Measurements from ENCODE around the gene BCORL1. TPM values are rescaled to one million over a fixed set of nuclear protein-coding genes. Genes with fewer than 3 reads are reported as not detected.
A peak's percentile ranks its signal among the peaks of the same experiment; 100 is the strongest.

The BCORL1 gene
- total RNA-seq, 1 donor from 2014 or later: 15.0 TPM

- ATAC-seq (peak; percentile 92), DNase-seq (peak; percentile 89)
- H3K4me3 ChIP-seq: peak overlapping the region; percentile 48
- TF ChIP-seq, protein P1, sequence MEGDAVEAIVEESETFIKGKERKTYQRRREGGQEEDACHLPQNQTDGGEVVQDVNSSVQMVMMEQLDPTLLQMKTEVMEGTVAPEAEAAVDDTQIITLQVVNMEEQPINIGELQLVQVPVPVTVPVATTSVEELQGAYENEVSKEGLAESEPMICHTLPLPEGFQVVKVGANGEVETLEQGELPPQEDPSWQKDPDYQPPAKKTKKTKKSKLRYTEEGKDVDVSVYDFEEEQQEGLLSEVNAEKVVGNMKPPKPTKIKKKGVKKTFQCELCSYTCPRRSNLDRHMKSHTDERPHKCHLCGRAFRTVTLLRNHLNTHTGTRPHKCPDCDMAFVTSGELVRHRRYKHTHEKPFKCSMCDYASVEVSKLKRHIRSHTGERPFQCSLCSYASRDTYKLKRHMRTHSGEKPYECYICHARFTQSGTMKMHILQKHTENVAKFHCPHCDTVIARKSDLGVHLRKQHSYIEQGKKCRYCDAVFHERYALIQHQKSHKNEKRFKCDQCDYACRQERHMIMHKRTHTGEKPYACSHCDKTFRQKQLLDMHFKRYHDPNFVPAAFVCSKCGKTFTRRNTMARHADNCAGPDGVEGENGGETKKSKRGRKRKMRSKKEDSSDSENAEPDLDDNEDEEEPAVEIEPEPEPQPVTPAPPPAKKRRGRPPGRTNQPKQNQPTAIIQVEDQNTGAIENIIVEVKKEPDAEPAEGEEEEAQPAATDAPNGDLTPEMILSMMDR (IDR thresholded peaks at IDR 0.05): no peak
- peak overlapping the region; percentile 74 for H3K27ac ChIP-seq
- H3K36me3 ChIP-seq: no peaks in the 10 kb centered on the region
- no peaks in the 10 kb centered on the region for H3K9me3 ChIP-seq
- no peaks in the 10 kb centered on the region for H3K4me1 ChIP-seq
- no peaks in the 10 kb centered on the region for H3K27me3 ChIP-seq
- intact Hi-C loops (cut with DNase I): no loop called here
Observed at GRCh38 chrX:129957241-129958082, 25.0 kb upstream of the BCORL1 start.

GRCh38 chrX:129958083-129958465 lies 24.4 kb upstream of the BCORL1 start:
- H3K36me3 ChIP-seq: no peaks in the 10 kb centered on the region
- ATAC-seq (no peak), DNase-seq (no peak)
- peak overlapping the region; percentile 74 for H3K27ac ChIP-seq
- TF ChIP-seq, protein P1 (IDR thresholded peaks at IDR 0.05): no peak
- no peaks in the 10 kb centered on the region for H3K9me3 ChIP-seq
- peak overlapping the region; percentile 48 for H3K4me3 ChIP-seq
- H3K4me1 ChIP-seq: no peaks in the 10 kb centered on the region
- H3K27me3 ChIP-seq: no peaks in the 10 kb centered on the region
- intact Hi-C loops (cut with DNase I): no loop called here

- Histone ChIP-seq H3K27me3 (no peaks in the 10 kb centered on the region), H3K27ac (no peak overlapping the region), H3K36me3 (no peaks in the 10 kb centered on the region), H3K4me1 (no peaks in the 10 kb centered on the region), H3K4me3 (no peak overlapping the region), H3K9me3 (no peaks in the 10 kb centered on the region)
- ATAC-seq (no peak), DNase-seq (no peak)
- intact Hi-C loops (cut with DNase I): no loop called here
- TF ChIP-seq, protein P1 (IDR thresholded peaks at IDR 0.05): no peak
Observed at GRCh38 chrX:129958814-129959492, 23.5 kb upstream of the BCORL1 start.

DNA sequence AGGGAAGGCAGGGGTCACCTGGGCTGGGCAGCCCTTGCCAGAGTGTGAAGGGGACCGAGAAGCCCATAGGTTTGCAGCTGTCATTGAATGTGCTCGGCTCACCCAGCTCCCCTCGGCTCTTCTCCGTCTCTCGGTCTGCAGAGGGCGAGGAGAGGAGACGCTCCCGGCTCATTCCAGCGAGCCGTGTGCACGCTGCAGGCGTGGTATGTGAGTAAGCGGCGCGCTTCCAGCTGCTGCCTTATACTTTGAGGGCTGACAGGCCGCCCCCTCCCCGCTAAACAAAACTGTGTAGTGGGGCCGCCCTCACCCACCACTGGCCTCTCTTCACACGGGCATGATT lies 23.0 kb upstream of the BCORL1 start:
- Histone ChIP-seq H3K36me3 (no peaks in the 10 kb centered on the region), H3K27ac (no peak overlapping the region), H3K27me3 (no peaks in the 10 kb centered on the region), H3K4me3 (no peak overlapping the region), H3K9me3 (no peaks in the 10 kb centered on the region), H3K4me1 (no peaks in the 10 kb centered on the region)
- ATAC-seq (no peak), DNase-seq (no peak)
- TF ChIP-seq, protein P1 (IDR thresholded peaks at IDR 0.05): no peak
- intact Hi-C loops (cut with DNase I): no loop called here

DNA sequence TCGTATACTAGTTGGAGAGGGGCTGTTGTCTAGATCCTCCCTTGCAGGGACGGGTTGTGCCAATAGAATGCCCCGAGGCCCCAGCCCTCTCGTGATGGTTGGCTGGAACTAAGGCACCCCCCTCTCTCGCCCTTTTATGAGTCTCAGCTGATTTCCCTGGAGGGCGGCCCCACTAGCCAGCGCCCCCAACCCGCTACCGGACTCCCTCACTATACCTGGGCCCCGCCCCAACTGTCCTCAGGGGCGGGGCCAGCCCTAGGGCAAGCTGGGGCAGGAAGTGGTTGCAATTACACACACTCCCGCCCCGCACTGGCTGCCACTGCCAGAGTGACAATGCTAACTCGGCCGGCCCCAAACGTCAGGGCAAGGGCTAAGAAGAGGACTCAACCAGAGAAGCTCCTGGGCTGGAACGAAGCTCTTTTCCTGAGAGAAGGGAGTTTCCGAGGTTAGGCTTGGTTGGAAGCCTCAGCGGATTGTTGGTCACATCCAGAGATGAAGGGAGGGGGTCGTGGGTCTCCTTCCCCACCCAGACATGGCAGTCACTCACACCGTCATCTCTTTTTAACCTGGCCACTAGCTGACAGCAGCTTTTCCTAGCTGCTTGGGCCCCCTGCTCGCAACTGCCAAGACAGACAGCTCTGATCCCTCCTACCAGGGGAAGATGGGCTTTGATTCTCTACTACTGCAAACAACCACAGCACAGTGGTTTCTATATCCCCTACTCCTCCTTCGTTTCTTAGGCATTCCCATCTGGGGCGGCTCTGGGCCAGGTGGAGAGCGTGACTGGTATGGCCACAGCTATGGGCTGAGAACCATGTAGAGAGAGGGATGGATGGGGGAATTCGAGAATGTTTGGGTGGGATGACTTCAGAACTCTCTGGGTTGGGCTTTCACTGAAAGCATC lies 21.0 kb upstream of the BCORL1 start:
- TF ChIP-seq, protein P1 (IDR thresholded peaks at IDR 0.05): no peak
- Histone ChIP-seq H3K27me3 (no peaks in the 10 kb centered on the region), H3K4me1 (no peaks in the 10 kb centered on the region), H3K9me3 (no peaks in the 10 kb centered on the region), H3K36me3 (no peaks in the 10 kb centered on the region), H3K4me3 (peak overlapping the region; percentile 31), H3K27ac (peak overlapping the region; percentile 36)
- intact Hi-C loops (cut with DNase I): no loop called here
- ATAC-seq: peak; percentile 88
- DNase-seq: peak; percentile 85

Data from upper lobe of right lung (tissue), 1 donor.